Measurements from ENCODE around the gene SPARCL1. TPM values are rescaled to one million over a fixed set of nuclear protein-coding genes. Genes with fewer than 3 reads are reported as not detected.
"Not testable (repeated sequence)": the region's sequence is repeated elsewhere in the genome, so short reads cannot be mapped to it uniquely, and the experiment has no call there.

The SPARCL1 gene
- total RNA-seq, 1 donor from 2014 or later: not detected

DNA sequence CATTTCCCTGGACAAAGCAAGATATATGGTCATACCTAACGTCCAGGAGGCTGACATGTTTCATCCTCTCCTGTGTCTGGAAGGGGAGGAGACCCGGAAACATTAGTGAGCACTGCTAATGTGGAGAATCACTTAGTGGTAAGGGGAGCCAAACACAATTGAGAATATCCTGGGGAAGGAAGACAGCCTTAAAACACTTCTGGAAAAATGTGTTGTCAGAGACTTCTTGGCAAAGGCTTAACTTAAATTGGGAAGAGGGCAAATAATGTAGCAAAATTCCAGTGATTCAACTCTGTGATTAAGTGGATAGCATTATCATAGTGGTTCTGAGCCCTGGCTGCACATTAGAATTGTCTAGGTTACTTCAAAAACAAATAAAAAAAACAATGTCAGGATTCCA lies 39.5 kb downstream of the SPARCL1 start:
- Histone ChIP-seq H3K36me3 (ENCODE audit: control insufficient read depth, insufficient read depth, low read length) (no peaks in the 10 kb centered on the region), H3K4me3 (ENCODE audit: low read depth, low read length) (no peak overlapping the region), H3K27me3 (ENCODE audit: control insufficient read depth, insufficient read depth, low read length) (no peaks in the 10 kb centered on the region)
- no peak for FAIRE-seq
- DNase-seq (ENCODE audit: low read depth): no peak
- TF ChIP-seq CTCF (IDR thresholded peaks at IDR 0.05; ENCODE audit: insufficient read depth, low read length, severe bottlenecking): no peak

DNA sequence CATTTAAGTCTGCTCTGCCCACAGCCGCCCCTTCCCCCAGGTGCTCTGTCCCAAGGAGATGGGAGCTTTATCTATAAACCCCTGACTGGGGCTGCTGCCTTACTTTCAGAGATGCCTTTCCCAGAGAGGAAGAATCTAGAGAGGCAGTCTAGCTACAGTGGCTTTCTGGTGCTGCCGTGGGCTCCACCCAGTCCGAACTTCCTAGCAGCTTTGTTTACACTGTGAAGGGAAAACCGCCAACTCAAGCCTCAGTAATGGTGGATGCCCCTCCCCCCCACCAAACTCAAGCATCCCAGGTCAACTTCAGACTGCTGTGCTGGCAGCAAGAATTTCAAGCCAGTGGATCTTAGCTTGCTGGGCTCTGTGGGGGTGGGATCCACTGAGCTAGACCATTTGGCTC lies 40.5 kb downstream of the SPARCL1 start:
- DNase-seq (ENCODE audit: low read depth); H3K4me3 ChIP-seq (ENCODE audit: low read depth, low read length); H3K36me3 ChIP-seq (ENCODE audit: control insufficient read depth, insufficient read depth, low read length); FAIRE-seq; H3K27me3 ChIP-seq (ENCODE audit: control insufficient read depth, insufficient read depth, low read length): not testable (repeated sequence)

DNA sequence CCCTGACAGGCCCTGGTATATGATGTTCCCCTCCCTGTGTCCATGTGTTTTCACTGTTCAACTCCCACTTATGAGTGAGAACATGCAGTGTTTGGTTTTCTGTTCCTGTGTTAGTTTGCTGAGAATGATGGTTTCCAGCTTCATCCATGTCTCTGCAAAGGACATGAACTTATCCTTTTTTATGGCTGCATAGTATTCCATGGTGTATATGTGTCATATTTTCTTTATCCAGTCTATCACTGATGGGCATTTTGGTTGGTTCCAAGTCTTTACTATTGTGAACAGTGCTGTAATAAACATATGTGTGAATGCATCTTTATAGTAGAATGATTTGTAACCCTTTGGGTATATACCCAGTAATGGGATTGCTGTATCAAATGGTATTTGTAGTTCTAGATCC lies 45.9 kb downstream of the SPARCL1 start:
- not testable (repeated sequence) for FAIRE-seq; H3K4me3 ChIP-seq (ENCODE audit: low read depth, low read length); H3K27me3 ChIP-seq (ENCODE audit: control insufficient read depth, insufficient read depth, low read length); H3K36me3 ChIP-seq (ENCODE audit: control insufficient read depth, insufficient read depth, low read length); DNase-seq (ENCODE audit: low read depth)

DNA sequence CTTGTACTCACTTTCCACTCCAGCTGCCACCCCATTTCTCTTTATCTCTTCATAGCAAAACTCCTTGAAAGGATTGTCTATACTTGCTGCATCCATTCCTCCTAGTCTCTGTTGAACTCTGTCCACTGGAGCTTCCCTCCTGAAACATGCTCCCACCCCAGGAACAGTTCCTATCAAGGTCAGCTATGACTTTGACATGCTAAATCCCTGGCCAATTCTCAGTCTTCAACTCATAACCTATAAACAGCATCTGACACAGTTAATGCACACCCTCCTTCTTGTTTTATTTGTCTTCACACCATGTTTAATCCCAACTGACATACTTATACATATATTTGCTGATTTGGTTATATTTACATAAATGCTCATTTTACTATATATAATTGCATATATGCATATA lies 47.8 kb downstream of the SPARCL1 start:
- H3K4me3 ChIP-seq (ENCODE audit: low read depth, low read length): no peak overlapping the region
- H3K36me3 ChIP-seq (ENCODE audit: control insufficient read depth, insufficient read depth, low read length): no peaks in the 10 kb centered on the region
- TF ChIP-seq CTCF (IDR thresholded peaks at IDR 0.05; ENCODE audit: insufficient read depth, low read length, severe bottlenecking): no peak
- no peaks in the 10 kb centered on the region for H3K27me3 ChIP-seq (ENCODE audit: control insufficient read depth, insufficient read depth, low read length)
- DNase-seq (ENCODE audit: low read depth) (no peak), FAIRE-seq (no peak)

GRCh38 chr4:87478732-87479250 lies 50.4 kb downstream of the SPARCL1 start:
- FAIRE-seq: no peak
- Histone ChIP-seq H3K4me3 (ENCODE audit: low read depth, low read length) (no peak overlapping the region), H3K36me3 (ENCODE audit: control insufficient read depth, insufficient read depth, low read length) (no peaks in the 10 kb centered on the region)

GRCh38 chr4:87476934-87477333 lies 52.2 kb downstream of the SPARCL1 start:
- no peak for DNase-seq (ENCODE audit: low read depth)
- no peaks in the 10 kb centered on the region for H3K27me3 ChIP-seq (ENCODE audit: control insufficient read depth, insufficient read depth, low read length)
- FAIRE-seq: no peak
- H3K4me3 ChIP-seq (ENCODE audit: low read depth, low read length): no peak overlapping the region
- no peak for TF ChIP-seq CTCF (IDR thresholded peaks at IDR 0.05; ENCODE audit: insufficient read depth, low read length, severe bottlenecking)
- no peaks in the 10 kb centered on the region for H3K36me3 ChIP-seq (ENCODE audit: control insufficient read depth, insufficient read depth, low read length)

More at GRCh38 chr4:87478732-87479250, 50.4 kb downstream of the SPARCL1 start:
- DNase-seq (ENCODE audit: low read depth): no peak
- no peaks in the 10 kb centered on the region for H3K27me3 ChIP-seq (ENCODE audit: control insufficient read depth, insufficient read depth, low read length)
- no peak for TF ChIP-seq CTCF (IDR thresholded peaks at IDR 0.05; ENCODE audit: insufficient read depth, low read length, severe bottlenecking)

GRCh38 chr4:87469390-87469789 lies 59.8 kb downstream of the SPARCL1 start:
- DNase-seq (ENCODE audit: low read depth) (no peak), FAIRE-seq (no peak)
- no peak overlapping the region for H3K4me3 ChIP-seq (ENCODE audit: low read depth, low read length)
- no peaks in the 10 kb centered on the region for H3K36me3 ChIP-seq (ENCODE audit: control insufficient read depth, insufficient read depth, low read length)
- no peak for TF ChIP-seq CTCF (IDR thresholded peaks at IDR 0.05; ENCODE audit: insufficient read depth, low read length, severe bottlenecking)
- no peaks in the 10 kb centered on the region for H3K27me3 ChIP-seq (ENCODE audit: control insufficient read depth, insufficient read depth, low read length)

All from bronchial epithelial cell (primary cell).